GM19043 (cell line): Measurements from ENCODE around the gene RABL3.
A peak's percentile ranks its signal among the peaks of the same experiment; 100 is the strongest.
"Not testable (repeated sequence)": the region's sequence is repeated elsewhere in the genome, so short reads cannot be mapped to it uniquely, and the experiment has no call there.

Experiments used
- ATAC-seq: cut with Tn5 transposase; IDR thresholded peaks from one replicate; pipeline ENCODE4 v1.9.1; 2021; ENCODE audit warnings: low read depth; ENCODE audit not compliant: unreplicated experiment

The RABL3 gene

DNA sequence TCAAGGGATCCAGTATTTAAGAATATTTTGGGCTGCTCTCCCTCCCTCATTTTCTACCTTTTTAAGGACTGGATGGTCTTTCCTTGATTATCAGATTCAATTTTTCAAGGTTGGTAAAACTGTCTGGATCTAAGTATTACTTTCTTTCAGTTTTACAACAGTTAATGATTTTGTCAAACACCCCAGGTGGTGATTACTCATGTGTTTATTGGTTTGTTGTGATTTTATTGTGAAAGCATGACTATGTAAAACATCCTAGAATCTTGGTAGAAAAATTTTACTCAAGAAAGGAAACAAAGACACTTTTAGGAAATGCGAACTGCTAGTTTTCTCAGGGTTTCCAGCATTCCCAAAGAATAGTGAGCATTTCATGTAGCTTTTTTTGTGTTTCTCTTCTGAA lies 7.5 kb upstream of the RABL3 start:
- ATAC-seq: no peak

DNA sequence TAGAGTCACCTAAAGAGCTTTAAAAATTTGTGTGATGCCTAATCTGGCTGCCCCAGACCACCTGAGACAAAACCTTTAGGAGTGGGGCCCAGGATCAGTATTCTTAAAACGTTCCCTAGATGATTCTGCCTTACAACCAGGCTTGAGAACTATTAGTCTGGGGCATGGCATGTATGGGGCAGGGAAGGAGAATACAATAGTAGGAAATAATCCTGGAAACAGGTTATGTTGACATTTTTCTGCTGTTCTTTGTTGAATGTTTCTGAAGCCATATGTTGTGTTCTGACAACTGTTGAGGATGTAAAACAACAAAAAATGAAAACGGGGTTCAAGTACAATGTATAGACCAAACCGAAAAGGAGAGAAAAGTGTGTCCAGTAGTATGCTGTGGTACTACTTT lies 3.1 kb upstream of the RABL3 start:
- no peak for ATAC-seq

DNA sequence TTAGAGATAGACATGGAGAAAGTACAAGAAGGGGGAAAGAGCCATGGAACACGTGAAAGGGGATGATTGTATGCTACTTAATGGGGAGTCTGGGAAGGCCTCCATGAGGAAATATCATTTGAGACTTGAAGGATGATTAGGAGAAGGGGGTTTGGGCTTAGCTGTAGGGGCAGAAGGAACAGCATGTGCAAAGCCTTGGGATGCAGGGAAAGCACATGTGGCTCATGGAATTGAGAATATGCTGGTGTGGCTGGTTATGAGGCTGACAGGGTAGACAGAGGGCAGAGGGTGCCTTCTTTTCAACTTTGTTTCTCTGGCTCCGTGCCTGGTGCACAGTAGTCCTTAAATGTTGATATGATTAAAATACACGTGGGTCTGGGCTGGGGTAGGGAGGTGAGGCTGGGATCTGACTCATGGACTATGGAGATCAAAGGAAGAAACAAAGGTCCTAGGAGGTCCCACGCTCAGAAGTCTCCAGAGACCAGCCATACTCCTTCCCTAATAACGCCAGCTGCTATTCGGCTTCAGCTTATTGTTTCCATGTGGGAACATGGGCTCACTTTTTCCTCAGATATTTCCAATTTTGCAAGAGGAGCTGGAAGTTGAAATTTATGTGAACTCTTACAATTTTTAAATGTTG lies 1.4 kb upstream of the RABL3 start:
- no peak for ATAC-seq

DNA sequence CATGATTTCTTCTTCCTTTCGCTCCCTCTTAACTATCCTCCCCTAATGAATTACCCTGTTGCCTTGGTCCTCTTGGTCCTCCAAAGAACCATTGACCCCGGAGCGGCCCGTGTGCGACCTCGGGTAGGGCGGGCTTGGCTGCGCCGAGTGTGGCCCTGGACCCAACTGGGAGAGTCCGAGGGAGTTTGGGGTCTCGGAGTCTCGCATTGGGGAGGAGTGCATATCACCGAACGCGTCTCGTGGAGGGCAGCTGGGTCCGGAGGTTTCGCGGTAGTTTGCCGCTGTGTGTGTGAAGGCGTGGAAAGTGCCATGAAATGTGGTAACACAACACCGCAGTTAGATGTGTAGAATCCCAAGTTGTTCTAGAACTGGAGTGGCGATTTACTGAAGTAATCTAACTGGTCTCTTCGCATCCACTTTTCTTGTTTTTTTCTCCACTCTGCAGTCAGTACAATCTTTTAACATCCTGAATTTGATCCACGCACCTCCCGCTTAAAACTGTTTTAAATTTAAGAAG lies 591 bp upstream of the RABL3 start:
- peak; percentile 9 for ATAC-seq

DNA sequence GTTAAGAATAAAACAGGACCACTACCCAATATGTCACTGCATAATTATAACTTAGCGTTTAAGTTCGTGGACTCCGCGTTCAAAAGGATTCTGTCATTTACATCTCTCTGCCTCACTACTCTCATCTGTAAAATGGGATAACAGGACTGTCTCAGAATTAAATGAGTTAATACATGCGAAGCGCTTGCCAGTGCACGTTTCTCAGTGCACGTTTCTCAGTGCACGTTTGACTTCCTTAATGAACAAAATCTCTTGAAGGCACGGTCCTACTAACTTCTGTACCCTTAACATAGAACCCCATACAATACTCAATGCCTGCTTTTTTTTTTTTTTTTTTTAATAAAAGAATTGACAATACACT lies 499 bp downstream of the RABL3 start:
- peak; percentile 12 for ATAC-seq

DNA sequence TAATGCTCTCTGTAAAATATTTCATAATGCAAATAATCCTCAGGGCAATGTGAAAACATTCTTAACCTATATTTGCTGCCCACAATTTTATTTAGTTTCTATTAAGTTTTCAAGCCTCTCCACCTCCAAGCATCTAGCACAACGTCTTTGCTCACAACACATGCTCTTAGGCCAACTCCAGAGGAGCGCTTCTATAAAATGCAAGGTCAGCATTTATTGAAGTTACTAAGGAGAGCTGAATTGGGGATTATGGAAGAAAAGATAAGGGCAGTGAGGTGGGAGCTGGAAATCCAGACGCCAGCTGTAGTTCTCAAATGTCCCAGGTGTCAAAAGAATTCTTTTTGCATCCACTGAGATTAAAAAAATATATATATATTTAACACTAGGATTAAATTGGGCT lies 996 bp downstream of the RABL3 start:
- no peak for ATAC-seq

DNA sequence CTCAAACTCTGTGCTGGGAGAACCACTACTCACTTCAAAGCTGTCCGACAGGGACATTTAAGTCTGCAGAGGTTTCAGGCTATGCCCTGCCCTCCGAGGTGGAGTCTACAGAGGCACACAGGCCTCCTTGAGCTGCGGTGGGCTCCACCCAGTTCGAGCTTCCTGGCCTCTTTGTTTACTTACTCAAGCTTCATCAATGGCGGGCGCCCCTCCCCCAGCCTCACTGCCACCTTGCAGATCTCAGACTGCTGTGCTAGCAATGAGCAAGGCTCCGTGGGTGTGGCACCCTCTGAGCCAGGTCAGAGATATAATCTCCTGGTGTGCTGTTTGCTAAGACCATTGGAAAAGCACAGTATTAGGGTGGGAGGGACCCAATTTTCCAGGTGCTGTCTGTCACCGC lies 4.3 kb downstream of the RABL3 start:
- not testable (repeated sequence) for ATAC-seq

DNA sequence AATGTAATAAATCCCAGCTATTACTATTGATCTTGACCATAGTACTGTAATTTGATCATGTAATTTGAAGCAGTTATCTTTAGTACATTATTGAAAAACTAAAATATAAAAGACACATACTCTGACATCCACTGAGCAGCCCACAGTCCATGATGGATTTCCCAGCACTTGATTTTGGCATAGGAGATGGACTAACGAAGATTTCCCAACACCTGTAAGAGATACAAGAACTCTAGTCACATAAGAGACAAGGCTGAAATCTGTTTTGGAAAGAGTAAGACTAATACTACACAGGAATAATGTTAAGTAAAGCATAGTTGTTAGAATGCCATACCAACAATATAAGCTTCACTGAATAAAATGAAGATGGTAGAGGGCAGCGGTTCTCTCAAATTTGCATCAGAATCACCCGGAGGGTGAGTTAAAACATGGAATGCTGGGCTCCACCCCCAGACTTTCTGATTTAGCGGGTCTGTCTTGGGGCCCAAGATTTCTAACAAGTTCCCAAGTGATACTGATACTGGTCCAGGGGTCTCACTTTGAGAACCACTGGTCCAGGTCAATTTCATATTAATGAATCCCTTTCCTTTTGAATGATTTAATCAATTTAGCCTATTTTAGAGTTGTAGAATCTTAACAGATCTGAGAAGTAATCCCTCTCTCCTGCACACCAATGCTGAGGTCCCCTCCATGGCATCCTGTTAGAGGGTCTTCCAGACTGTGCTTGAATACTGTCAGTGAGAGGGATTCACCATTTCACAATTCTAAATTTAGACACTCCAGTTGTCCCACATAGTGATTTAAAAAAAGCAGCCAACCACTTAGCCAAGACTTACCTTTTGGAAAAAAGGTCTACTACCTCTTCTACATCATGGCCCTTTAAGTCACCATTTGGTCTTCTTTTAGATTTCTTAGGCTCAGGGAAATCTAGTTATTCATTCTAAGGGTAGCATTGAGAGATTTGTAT lies 11.5 kb downstream of the RABL3 start:
- no peak for ATAC-seq

DNA sequence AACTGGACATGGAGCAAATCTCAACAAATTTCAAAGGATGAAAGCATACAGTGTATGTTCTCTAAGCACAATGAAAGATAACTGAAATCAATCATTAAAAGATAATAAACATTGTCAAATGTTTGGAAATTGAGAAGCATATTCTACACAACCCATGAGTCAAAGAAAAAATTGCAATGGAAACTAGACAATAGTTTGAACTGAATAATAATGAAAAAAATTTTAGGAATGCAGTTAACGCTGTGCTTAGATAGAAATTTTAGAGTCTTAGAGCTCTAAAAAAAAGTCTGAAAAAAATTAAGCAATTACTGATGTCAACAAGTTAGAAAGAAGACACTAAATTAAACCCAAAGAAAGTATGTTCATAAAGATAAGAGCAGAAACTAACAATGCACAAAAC lies 15.5 kb downstream of the RABL3 start:
- no peak for ATAC-seq

DNA sequence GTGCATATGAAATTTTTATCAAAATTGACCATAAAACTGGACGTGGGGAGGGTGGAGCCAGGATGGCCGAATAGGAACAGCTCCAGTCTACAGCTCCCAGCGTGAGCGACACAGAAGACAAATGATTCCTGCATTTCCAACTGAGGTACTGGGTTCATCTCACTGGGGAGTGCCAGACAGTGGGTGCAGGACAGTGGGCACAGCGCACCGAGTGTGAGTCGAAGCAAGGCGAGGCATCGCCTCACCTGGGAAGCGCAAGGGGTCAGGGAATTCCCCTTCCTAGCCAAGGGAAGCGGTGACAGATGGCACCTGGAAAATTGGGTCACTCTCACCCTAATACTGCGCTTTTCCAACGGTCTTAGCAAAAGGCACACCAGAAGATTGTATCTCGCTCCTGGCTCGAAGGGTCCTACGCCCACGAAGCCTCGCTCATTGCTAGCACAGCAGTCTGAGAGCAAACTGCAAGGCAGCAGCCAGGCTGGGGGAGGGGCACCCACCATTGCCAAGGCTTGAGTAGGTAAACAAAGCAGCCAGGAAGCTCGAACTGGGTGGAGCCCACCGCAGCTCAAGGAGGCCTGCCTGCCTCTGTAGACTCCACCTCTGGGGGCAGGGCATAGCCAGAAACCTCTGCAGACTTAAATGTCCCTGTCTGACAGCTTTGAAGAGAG lies 23.0 kb downstream of the RABL3 start:
- not testable (repeated sequence) for ATAC-seq

DNA sequence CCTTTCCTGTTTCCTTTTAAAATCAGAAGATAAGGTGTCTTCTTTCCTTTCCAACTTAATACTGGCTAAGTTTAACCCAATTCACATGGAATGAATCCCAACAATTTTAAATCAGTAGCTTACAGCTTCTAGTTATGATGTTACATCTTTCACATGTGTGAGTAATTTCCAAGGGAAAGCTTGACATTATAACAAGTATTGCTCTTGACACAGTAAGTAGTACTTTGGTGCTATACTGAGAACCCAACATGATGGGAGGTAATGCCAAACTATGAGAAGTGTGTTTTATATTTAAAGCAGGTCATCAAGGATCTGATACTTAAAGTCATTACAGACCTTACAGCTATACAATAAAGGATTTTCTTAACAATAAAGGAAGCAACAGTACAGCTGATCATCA lies 29.1 kb downstream of the RABL3 start:
- no peak for ATAC-seq

DNA sequence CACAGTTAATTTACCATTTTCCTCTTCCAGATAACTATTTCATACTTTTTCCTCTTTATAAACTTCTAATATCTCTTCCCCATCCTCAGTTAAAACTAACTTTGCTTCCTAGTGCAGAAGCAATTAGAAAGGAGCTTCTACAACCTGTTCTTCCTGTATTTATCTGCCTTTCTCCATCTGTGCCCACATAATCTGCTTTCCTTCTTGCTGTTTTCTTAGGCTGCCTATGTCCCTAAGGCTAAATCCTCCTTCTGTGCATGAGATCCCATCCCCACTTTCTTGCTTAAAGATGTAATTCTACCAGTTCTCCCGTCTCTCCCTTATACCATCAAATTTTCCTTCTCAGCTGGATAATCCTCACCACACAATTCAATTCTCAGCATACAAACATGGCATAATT lies 31.9 kb downstream of the RABL3 start:
- no peak for ATAC-seq

DNA sequence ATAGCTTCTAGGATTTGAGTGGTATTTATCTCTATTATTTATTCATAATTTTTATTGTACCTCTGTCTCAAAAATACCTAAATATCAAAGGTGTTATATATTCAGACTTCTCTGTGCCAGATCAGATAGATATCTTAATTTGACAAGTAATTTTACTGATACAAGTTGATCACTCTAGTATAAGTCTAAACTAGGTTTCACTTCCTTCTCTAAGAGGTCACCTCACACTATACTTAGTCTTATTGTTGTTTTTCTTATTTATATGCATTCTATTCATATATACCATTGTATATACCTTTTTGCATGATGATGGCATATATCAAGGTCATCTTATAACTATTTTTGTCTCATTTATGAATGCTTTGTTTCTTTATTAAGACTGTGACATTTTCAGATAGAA lies 33.9 kb downstream of the RABL3 start:
- peak; percentile 71 for ATAC-seq

DNA sequence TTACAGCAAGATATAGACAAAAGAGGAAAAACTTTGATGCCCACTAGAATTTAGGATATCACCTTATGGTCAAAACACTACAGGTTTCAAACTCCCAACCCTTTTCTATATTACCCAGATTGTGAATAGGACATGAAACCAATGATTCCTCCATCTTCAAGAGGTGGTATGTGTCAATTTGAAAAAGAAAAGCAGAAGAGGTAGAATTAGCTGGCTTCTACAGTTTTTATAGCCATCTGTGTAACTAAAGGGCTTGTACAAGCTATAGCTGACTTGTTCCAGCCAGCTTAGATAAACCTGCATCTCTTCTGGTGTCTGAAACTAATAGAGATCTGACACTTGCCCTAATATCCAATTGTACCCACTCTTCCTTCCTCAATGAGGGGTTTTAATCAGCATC lies 35.4 kb downstream of the RABL3 start:
- no peak for ATAC-seq

DNA sequence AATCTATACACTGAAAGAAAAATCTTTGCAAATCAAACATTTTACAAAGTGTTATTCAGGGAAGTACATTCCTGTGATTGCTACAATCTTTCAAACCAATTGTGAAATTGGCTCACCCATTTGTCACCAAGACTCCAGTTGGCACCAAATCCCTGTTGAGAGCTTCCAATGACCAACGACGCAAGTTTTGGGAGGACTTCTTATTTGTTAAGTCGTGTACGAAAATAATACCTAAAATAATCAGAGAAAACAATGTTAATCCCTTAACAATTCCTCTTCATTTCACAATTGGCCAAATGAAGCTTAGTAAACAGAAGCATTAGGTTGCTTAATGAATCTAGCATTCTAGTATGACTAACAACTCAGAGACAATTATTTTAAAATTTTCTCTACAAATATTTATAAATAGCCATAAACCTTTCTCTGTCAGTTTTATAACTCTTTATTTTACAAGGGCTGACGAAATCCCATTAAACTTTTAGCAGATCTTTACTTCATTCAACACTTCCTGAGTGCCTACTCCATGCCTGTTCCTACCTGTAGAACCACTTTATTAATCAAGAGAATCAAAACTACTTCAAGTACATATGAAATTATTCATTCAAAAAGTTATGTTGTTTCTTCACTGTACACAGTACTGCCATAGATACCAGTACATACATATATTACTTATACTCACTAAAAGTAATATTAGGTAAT lies 36.3 kb downstream of the RABL3 start:
- no peak for ATAC-seq

DNA sequence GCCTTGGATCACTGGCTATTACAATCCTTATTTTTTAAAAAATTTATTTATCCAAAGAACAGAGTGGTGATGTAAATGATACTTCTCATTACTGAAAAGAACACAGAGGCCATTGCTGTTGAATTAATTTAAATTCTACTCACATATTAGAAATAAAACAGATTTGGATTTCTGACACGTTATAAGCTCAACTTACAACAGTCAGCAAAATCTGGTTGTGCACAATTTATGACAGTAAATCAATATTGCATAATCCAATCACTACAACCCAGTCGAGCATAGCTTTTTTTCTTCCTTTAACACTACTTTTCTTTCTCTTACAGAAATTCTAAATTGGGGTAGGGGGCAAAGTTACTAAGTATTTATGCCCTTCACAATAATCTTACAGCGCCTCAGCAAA lies 43.0 kb downstream of the RABL3 start:
- no peak for ATAC-seq

DNA sequence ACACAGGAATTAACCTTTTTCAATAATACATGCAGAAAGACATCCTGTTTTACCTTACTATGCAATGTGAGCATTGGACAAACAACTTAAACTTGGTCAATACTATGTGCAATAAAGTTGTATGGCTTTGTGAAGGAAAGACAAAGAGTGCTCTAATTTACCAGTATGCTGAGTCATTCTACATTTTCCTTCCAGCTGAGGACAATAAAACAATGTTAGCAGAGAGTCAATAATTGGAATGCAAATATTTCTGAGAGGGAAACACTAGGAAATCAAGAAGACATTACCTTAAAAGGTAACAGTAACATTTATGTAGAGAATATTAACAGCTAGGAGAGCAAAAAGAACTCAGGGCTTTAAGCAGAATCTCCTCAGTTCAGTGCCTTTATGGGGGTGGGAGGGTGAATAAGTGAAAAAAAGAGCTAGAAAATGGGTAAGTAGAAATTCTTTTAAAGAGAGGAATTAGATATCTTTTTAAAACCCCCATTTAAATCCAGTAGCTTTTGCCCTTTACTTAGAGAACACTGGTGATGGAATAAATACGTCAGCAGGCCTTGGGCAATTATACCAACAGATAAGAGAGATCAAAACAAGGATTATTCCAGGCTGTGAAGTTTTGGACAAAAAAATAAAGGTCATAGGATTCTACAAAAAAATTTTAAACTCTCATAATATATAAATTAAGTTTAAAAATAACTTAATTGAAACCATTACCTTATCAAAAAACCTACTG lies 48.7 kb downstream of the RABL3 start:
- no peak for ATAC-seq

DNA sequence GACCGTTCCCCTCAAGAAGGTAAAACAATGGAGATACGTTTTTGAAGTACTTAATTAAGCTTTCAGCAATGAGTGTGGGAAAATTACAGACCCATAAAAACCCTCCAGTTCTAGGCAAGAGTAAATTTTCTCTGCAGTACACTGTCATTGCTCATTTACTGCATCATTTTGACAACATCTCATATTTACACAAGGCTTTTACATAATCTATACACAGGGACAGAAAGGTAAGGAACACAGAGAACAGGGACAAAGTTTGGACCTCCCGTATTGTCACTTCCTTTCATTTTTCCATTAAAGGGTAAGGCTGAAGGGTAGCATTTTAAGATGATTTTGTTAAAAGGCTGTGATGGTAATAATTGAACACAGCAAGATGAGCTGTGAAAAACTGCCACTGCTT lies 52.9 kb downstream of the RABL3 start:
- no peak for ATAC-seq

DNA sequence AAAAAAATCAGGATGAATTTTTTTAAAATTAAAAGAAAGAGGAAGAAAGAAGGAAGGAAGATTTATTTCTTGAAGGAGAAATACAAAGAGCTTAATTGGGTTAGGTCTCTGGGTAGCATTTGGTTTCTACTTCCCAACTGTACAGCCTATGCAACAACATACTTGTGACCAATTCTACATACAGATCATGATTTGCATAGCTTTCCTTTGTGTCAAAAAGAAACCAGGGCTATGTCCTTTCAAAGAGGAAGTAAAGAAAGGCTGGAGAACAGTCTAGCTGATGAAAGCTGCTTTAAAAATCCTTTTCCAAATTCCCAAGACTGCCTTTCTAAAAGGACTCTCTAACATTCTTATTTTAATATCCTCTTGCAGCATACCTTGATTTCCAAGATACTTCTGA lies 54.2 kb downstream of the RABL3 start:
- peak; percentile 99 for ATAC-seq

DNA sequence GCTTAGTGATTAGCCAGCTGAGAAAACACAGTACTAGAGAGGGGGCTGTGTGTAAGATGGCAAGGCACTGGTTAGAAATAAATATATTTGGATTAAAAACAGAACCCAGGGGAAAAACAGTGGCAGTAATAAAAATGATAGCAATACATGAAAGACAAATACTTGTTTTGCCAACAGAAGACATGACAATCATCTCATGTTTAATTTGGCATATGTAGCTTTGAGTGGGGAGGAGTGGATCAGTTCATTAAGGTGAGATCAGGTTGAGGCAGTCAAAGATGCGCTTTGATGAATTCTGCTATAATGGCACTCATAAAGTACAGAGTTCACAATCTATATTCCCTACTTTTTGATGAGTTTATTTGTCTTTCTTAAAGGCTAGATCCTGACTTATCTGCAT lies 56.9 kb downstream of the RABL3 start:
- no peak for ATAC-seq
